ENCODE data around the gene AGMO. TPM values are rescaled to one million over a fixed set of nuclear protein-coding genes. Genes with fewer than 3 reads are reported as not detected.

Gene AGMO
- total and polyA plus RNA-seq, 2 of the 8 experiments (the other 6 are each of a cell fraction or from before 2014, with no cell fraction given), result 0.22 to 0.45 TPM

- Histone ChIP-seq H4K91ac (replicated peaks; ENCODE audit: insufficient read length, low read length) (no peak overlapping the region), H2BK120ac (replicated peaks; ENCODE audit: low read depth, low read length) (no peak overlapping the region), H3K18ac (ENCODE audit: extremely low read depth, low read length) (no peak overlapping the region), H3K79me1 (ENCODE audit: low read depth, low read length) (no peaks in the 10 kb centered on the region), H3K4me3 (ENCODE audit: extremely low read depth in 1 of 4, insufficient read depth in 2 of 4, low read depth in 3 of 4, low read length in 4 of 4) (no peak overlapping the region), H4K20me1 (replicated peaks in 1 of 2; ENCODE audit: control insufficient read depth in 1 of 2, insufficient read depth in 2 of 2, low read length in 2 of 2) (no peaks in the 10 kb centered on the region), H2BK5ac (ENCODE audit: low read depth, low read length) (no peak overlapping the region), H4K5ac (ENCODE audit: insufficient read length, low read depth, low read length) (no peak overlapping the region), H2BK20ac (ENCODE audit: low read length) (no peak overlapping the region), H2AK5ac (ENCODE audit: low read depth, low read length) (no peak overlapping the region), H2BK15ac (ENCODE audit: low read length) (no peak overlapping the region), H3K27ac (ENCODE audit: low read depth, low read length) (no peak overlapping the region), H3K4ac (replicated peaks; ENCODE audit: insufficient read length, low read depth, low read length) (no peak overlapping the region), H2AFZ (ENCODE audit: low read length) (no peak overlapping the region), H3K14ac (ENCODE audit: insufficient read length) (no peak overlapping the region), H2BK12ac (ENCODE audit: low read depth, low read length) (no peak overlapping the region), H3K79me2 (ENCODE audit: control insufficient read depth in 1 of 2, insufficient read depth in 2 of 2, low read length in 2 of 2) (no peaks in the 10 kb centered on the region), H3K9me3 (ENCODE audit: insufficient read depth in 2 of 2, low read depth in 1 of 2, low read length in 1 of 2) (no peaks in the 10 kb centered on the region), H3K23ac (ENCODE audit: insufficient read length) (no peak overlapping the region), H3K4me2 (ENCODE audit: insufficient read depth in 1 of 2, low read depth in 2 of 2, low read length in 2 of 2) (no peak overlapping the region), H3K27me3 (replicated peaks in 1 of 4; ENCODE audit: control insufficient read depth in 3 of 4, extremely low read depth in 1 of 4, insufficient read depth in 3 of 4, low read length in 3 of 4) (no peaks in the 10 kb centered on the region), H3K9ac (replicated peaks in 1 of 4; ENCODE audit: extremely low read depth in 1 of 4, low read depth in 3 of 4, low read length in 3 of 4) (no peak overlapping the region), H3K56ac (replicated peaks; ENCODE audit: insufficient read length, low read depth, low read length) (no peak overlapping the region), H3K36me3 (ENCODE audit: control insufficient read depth in 2 of 4, insufficient read depth in 4 of 4, low read length in 3 of 4) (no peaks in the 10 kb centered on the region), H3K4me1 (replicated peaks in 1 of 4; ENCODE audit: control insufficient read depth in 3 of 4, insufficient read depth in 4 of 4, low read length in 3 of 4) (no peaks in the 10 kb centered on the region), H3K23me2 (ENCODE audit: low read depth, low read length) (no peaks in the 10 kb centered on the region; the same call in 1 of the 2 replicates), H4K8ac (ENCODE audit: extremely low read depth, insufficient read depth, low read length) (no peak overlapping the region)
- CTCF ChIA-PET (ENCODE audit: partially characterized antibody), result interaction anchor here (0.9 kb wide), 1 partner anchor 42 kb away, joined by 4 read pairs; no protein-coding TSS in a partner anchor
- no peak for DNase-seq (ENCODE audit: low read depth in 1 of 2, low spot score in 2 of 2)
- no peak for FAIRE-seq
- 89% methylated on average over 3 of the region's 3 CpGs; no CpG with 5 or more reads in 1 of the 2 experiments for WGBS, 2 experiments (ENCODE audit: extremely low coverage in 1 of 2, insufficient coverage in 1 of 2, insufficient read length in 1 of 2, insufficient replicate concordance in 2 of 2, low coverage in 1 of 2, low lambda C conversion rate in 2 of 2, missing lambda C conversion rate in 1 of 2)
- POLR2A ChIA-PET (ENCODE audit: partially characterized antibody), result no interaction called here
- TF ChIP-seq JUND (IDR thresholded peaks at IDR 0.05; ENCODE audit: low read length) (no peak), RFX5 (IDR thresholded peaks at IDR 0.05; ENCODE audit: borderline replicate concordance, low read depth, low read length) (no peak), SUZ12 (IDR thresholded peaks at IDR 0.05; ENCODE audit: low read length) (no peak), SP2 (IDR thresholded peaks at IDR 0.05; ENCODE audit: low read length) (no peak), BACH1 (IDR thresholded peaks at IDR 0.05; ENCODE audit: low read length) (no peak), SAP30 (IDR thresholded peaks at IDR 0.05; ENCODE audit: insufficient read depth, insufficient replicate concordance, low read length) (no peak), TEAD4 (IDR thresholded peaks at IDR 0.05; ENCODE audit: low read depth, low read length) (no peak), NRF1 (IDR thresholded peaks at IDR 0.05; ENCODE audit: low read depth, low read length) (no peak), ATF3 (IDR thresholded peaks at IDR 0.05; ENCODE audit: insufficient read depth, low read depth, low read length) (no peak), HDAC6 (IDR thresholded peaks at IDR 0.05; ENCODE audit: low read depth, low read length) (no peak), RNF2 (IDR thresholded peaks at IDR 0.05; ENCODE audit: borderline replicate concordance, low read depth, low read length, missing control alignments, poor library complexity, severe bottlenecking) (no peak), E2F6 (IDR thresholded peaks at IDR 0.05) (no peak), BRCA1 (IDR thresholded peaks at IDR 0.05; ENCODE audit: low read depth, low read length) (no peak)
Measured at GRCh38 chr7:15489861-15490260, 72.0 kb downstream of the AGMO start.
